Measurements from ENCODE around the gene NDUFAF2.

Gene NDUFAF2

GRCh38 chr5:60989790-60990189 lies 44.8 kb downstream of the NDUFAF2 start:
- H3K4me3 ChIP-seq (ENCODE audit: low read depth, low read length) = no peak overlapping the region
- no peak for TF ChIP-seq CTCF (IDR thresholded peaks at IDR 0.05; ENCODE audit: insufficient read depth, low read depth, low read length, missing control alignments)
- no peak for DNase-seq (ENCODE audit: low read depth)

- no peak for DNase-seq (ENCODE audit: low read depth)
- TF ChIP-seq CTCF (IDR thresholded peaks at IDR 0.05; ENCODE audit: insufficient read depth, low read depth, low read length, missing control alignments) = no peak
- no peak overlapping the region for H3K4me3 ChIP-seq (ENCODE audit: low read depth, low read length)
Observed at GRCh38 chr5:60992871-60993270, 47.9 kb downstream of the NDUFAF2 start.

GRCh38 chr5:60993425-60993824 lies 48.4 kb downstream of the NDUFAF2 start:
- no peak for DNase-seq (ENCODE audit: low read depth)
- H3K4me3 ChIP-seq (ENCODE audit: low read depth, low read length) = no peak overlapping the region
- TF ChIP-seq CTCF (IDR thresholded peaks at IDR 0.05; ENCODE audit: insufficient read depth, low read depth, low read length, missing control alignments) = no peak

- no peak for DNase-seq (ENCODE audit: low read depth)
- no peak for TF ChIP-seq CTCF (IDR thresholded peaks at IDR 0.05; ENCODE audit: insufficient read depth, low read depth, low read length, missing control alignments)
- H3K4me3 ChIP-seq (ENCODE audit: low read depth, low read length) = no peak overlapping the region
Observed at GRCh38 chr5:60993875-60994571, 49.0 kb downstream of the NDUFAF2 start.

- no peak overlapping the region for H3K4me3 ChIP-seq (ENCODE audit: low read depth, low read length)
- no peak for DNase-seq (ENCODE audit: low read depth)
- no peak for TF ChIP-seq CTCF (IDR thresholded peaks at IDR 0.05; ENCODE audit: insufficient read depth, low read depth, low read length, missing control alignments)
Observed at GRCh38 chr5:60996368-60996767, 51.4 kb downstream of the NDUFAF2 start.

GRCh38 chr5:60997721-60998120 lies 52.7 kb downstream of the NDUFAF2 start:
- no peak overlapping the region for H3K4me3 ChIP-seq (ENCODE audit: low read depth, low read length)
- DNase-seq (ENCODE audit: low read depth) = no peak
- no peak for TF ChIP-seq CTCF (IDR thresholded peaks at IDR 0.05; ENCODE audit: insufficient read depth, low read depth, low read length, missing control alignments)

GRCh38 chr5:61000887-61001286 lies 55.9 kb downstream of the NDUFAF2 start:
- H3K4me3 ChIP-seq (ENCODE audit: low read depth, low read length) = no peak overlapping the region
- no peak for DNase-seq (ENCODE audit: low read depth)
- TF ChIP-seq CTCF (IDR thresholded peaks at IDR 0.05; ENCODE audit: insufficient read depth, low read depth, low read length, missing control alignments) = no peak

Data from GM12865 (cell line).